ENCODE results near the gene BRME1. TPM values are rescaled to one million over a fixed set of nuclear protein-coding genes. Genes with fewer than 3 reads are reported as not detected.

BRME1 gene
- total RNA-seq, 1 experiment from 2014 or later: 1.7 TPM

DNA sequence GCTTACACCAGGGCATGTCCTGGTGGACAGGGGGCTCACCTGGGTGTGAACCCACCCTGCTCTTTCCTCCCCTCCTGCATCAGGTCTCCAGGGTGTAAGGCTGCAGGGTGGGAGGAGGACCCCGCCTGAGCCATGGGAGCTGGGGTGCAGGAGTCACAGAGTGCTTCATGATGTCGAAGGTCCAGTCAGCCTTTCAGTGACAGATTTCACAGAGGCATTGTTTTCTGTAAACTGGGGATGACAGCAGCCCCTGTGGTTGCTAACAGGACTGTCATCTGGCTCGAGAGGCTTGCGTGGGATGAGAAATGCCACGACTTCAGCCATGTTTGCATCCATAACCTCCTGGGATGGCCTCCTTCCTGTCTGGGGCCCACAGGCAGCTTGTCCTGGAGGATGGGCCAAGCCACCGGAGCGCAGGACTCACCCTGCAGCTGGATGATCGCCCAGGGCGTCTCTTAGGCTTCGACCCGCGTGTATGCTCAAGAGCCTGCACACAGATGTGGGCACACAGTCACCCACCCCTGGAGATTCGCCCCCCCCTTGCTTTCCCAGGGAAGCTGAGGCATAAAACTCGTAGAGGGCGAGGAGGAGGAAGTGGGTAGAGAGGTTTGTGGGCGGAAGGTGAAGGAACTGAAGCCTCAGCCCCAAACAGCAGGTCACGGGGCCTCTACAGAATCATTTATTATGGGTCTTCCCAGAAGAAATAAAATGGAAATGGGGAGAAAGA, 24.1 kb downstream of the BRME1 start:
- POLR2A ChIA-PET: no interaction called here
- Histone ChIP-seq H2AFZ (ENCODE audit: low read depth, low read length, poor library complexity, severe bottlenecking) (no peak overlapping the region), H3K27me3 (ENCODE audit: insufficient read depth, low read length) (no peaks in the 10 kb centered on the region), H3K9ac (ENCODE audit: low read length) (no peak overlapping the region), H3K9me3 (ENCODE audit: control insufficient read depth in 1 of 2, insufficient read depth in 1 of 2, low read depth in 1 of 2, low read length in 2 of 2) (no peaks in the 10 kb centered on the region), H3K36me3 (ENCODE audit: control insufficient read depth in 1 of 2, insufficient read depth in 2 of 2, low read length in 2 of 2) (no peaks in the 10 kb centered on the region), H3K4me1 (ENCODE audit: control insufficient read depth in 1 of 2, insufficient read depth in 2 of 2, low read length in 2 of 2) (peaks cover 21 to 40% of the 10 kb centered on the region in 2 experiments), H3K4me3 (replicated peaks in 1 of 2; ENCODE audit: low read depth in 1 of 2, low read length in 2 of 2) (no peak overlapping the region), H3K27ac (ENCODE audit: low read depth, low read length) (peak overlapping the region; percentile 79; the same call in 1 of the 2 replicates), H3K9me2 (ENCODE audit: insufficient read depth) (no peaks in the 10 kb centered on the region), H4K20me1 (ENCODE audit: insufficient read depth) (no peaks in the 10 kb centered on the region), H3K79me2 (ENCODE audit: insufficient read depth, low read length) (no peaks in the 10 kb centered on the region), H3K4me2 (ENCODE audit: low read length) (no peak overlapping the region)
- BruUV-seq (replicated peaks): no TSS peak
- ATAC-seq (no peak), DNase-seq (ENCODE audit: low read depth, low spot score) (no peak)
- RAD21 ChIA-PET (ENCODE audit: low non-redundant PET in 1 of 2, low total read pairs in 2 of 2, uncharacterized antibody in 2 of 2, unreplicated experiment in 2 of 2): no interaction called here
- intact Hi-C loops (cut with micrococcal nuclease): loop anchor here (5.0 kb wide), 1 partner anchor 315 kb away; no protein-coding TSS in a partner anchor
- TF ChIP-seq, protein P1, sequence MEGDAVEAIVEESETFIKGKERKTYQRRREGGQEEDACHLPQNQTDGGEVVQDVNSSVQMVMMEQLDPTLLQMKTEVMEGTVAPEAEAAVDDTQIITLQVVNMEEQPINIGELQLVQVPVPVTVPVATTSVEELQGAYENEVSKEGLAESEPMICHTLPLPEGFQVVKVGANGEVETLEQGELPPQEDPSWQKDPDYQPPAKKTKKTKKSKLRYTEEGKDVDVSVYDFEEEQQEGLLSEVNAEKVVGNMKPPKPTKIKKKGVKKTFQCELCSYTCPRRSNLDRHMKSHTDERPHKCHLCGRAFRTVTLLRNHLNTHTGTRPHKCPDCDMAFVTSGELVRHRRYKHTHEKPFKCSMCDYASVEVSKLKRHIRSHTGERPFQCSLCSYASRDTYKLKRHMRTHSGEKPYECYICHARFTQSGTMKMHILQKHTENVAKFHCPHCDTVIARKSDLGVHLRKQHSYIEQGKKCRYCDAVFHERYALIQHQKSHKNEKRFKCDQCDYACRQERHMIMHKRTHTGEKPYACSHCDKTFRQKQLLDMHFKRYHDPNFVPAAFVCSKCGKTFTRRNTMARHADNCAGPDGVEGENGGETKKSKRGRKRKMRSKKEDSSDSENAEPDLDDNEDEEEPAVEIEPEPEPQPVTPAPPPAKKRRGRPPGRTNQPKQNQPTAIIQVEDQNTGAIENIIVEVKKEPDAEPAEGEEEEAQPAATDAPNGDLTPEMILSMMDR (IDR thresholded peaks at IDR 0.05 in 2 of 3, conservative IDR thresholded peaks at IDR 0.05 in 1 of 3; ENCODE audit: borderline replicate concordance in 1 of 3, insufficient read depth in 1 of 3, low read depth in 2 of 3, low read length in 2 of 3): no peak
- no peak for TF ChIP-seq POLR2A (IDR thresholded peaks at IDR 0.05; ENCODE audit: borderline replicate concordance, extremely low read depth, insufficient read depth, insufficient read length)
- no peak for TF ChIP-seq EGR1 (IDR thresholded peaks at IDR 0.05; ENCODE audit: low read depth)
- no peak for TF ChIP-seq SIN3A (IDR thresholded peaks at IDR 0.05; ENCODE audit: low read depth)
- TF ChIP-seq CBX3 (IDR thresholded peaks at IDR 0.05; ENCODE audit: low read depth): no peak
- TF ChIP-seq ZFX (IDR thresholded peaks at IDR 0.05): no peak
- TF ChIP-seq CEBPB (IDR thresholded peaks at IDR 0.05; ENCODE audit: low read depth): no peak
- no peak for TF ChIP-seq ELF1 (IDR thresholded peaks at IDR 0.05; ENCODE audit: borderline replicate concordance, low read depth)
- TF ChIP-seq YY1 (IDR thresholded peaks at IDR 0.05; ENCODE audit: extremely low read depth, insufficient replicate concordance, low read depth, low read length): no peak
- CTCF ChIA-PET: interaction anchor here (0.6 to 2.2 kb wide), 3 partner anchors 190 to 255 kb away, joined by 3 to 6 read pairs (median 3); partner anchors contain the start of genes ASF1B and MISP3
